ENCODE results near the gene RHBDF2. TPM values are rescaled to one million over a fixed set of nuclear protein-coding genes. Genes with fewer than 3 reads are reported as not detected.

The RHBDF2 gene
- total RNA-seq, result 10 to 100 TPM in 3 of 6 experiments, 1 to 10 TPM in 3; 7.1 to 18.6 (median 11.0) TPM
- long read RNA-seq, result 0 reads

GRCh38 chr17:76501018-76501826, at the start of gene RHBDF2:
RHBDF2 (minus strand) TSS chr17:76501423; CDS start chr17:76481524, 19,899 bp downstream.
- intact Hi-C loops (cut with DNase I), result loop anchor here in 1 of 2 donors (10.0 kb wide), 1 partner anchor 96 kb away; no protein-coding TSS in a partner anchor
- peak; percentile 95 to 96 (median 96) for DNase-seq
- Histone ChIP-seq H3K27ac (peak within 1 kb of the TSS; percentile 70 to 90 (median 72)), H3K36me3 (no peaks in the 10 kb centered on the region), H3K9me3 (no peaks in the 10 kb centered on the region), H3K4me3 (peak within 1 kb of the TSS; percentile 80 to 91 (median 82)), H3K4me1 (peaks cover 0 to 36% (median 3%) of the 10 kb centered on the region in 4 donors), H3K27me3 (no peaks in the 10 kb centered on the region)
- 9% methylated on average over 8 of the region's 72 CpGs for whole genome bisulfite sequencing (ENCODE audit: insufficient coverage, low coverage, low lambda C conversion rate, missing lambda C conversion rate)
- TF ChIP-seq CTCF (IDR thresholded peaks at IDR 0.05), result no peak
- peak; percentile 94 for TF ChIP-seq POLR2A (IDR thresholded peaks at IDR 0.05)
- ATAC-seq, result peak; percentile 81 to 94 (median 92)

GRCh38 chr17:76549539-76549938, 48.3 kb upstream of the RHBDF2 start:
- intact Hi-C loops (cut with DNase I), result no loop called here
- DNase-seq (no peak), ATAC-seq (no peak)
- Histone ChIP-seq H3K27ac (peak overlapping the region in 1 of 3 donors; percentile 46), H3K4me3 (peak overlapping the region in 1 of 3 donors; percentile 39), H3K9me3 (no peaks in the 10 kb centered on the region), H3K4me1 (peaks cover 0 to 53% (median 14%) of the 10 kb centered on the region in 4 donors), H3K36me3 (no peaks in the 10 kb centered on the region), H3K27me3 (no peaks in the 10 kb centered on the region)
- no peak for TF ChIP-seq CTCF (IDR thresholded peaks at IDR 0.05)
- no peak for TF ChIP-seq POLR2A (IDR thresholded peaks at IDR 0.05)
- WGBS (ENCODE audit: insufficient coverage, low coverage, low lambda C conversion rate, missing lambda C conversion rate), result 64% methylated on average over 7 of the region's 7 CpGs

GRCh38 chr17:76549215-76549518, 47.9 kb upstream of the RHBDF2 start:
- intact Hi-C loops (cut with DNase I), result no loop called here
- H3K4me1 ChIP-seq, result peaks cover 0 to 57% (median 14%) of the 10 kb centered on the region in 4 donors
- no peaks in the 10 kb centered on the region for H3K27me3 ChIP-seq
- no peaks in the 10 kb centered on the region for H3K36me3 ChIP-seq
- ATAC-seq, result no peak
- no peak for DNase-seq
- no peak for TF ChIP-seq CTCF (IDR thresholded peaks at IDR 0.05)
- peak overlapping the region in 1 of 3 donors; percentile 39 for H3K4me3 ChIP-seq
- H3K9me3 ChIP-seq, result no peaks in the 10 kb centered on the region
- H3K27ac ChIP-seq, result peak overlapping the region in 1 of 3 donors; percentile 46
- 25% methylated on average over 9 of the region's 9 CpGs for WGBS (ENCODE audit: insufficient coverage, low coverage, low lambda C conversion rate, missing lambda C conversion rate)

GRCh38 chr17:76548378-76549214, 47.4 kb upstream of the RHBDF2 start:
- WGBS (ENCODE audit: insufficient coverage, low coverage, low lambda C conversion rate, missing lambda C conversion rate), result 24% methylated on average over 8 of the region's 9 CpGs

More at GRCh38 chr17:76548378-76549214, 47.4 kb upstream of the RHBDF2 start:
- no peak for DNase-seq
- H3K9me3 ChIP-seq, result no peaks in the 10 kb centered on the region
- peaks cover 0 to 58% (median 14%) of the 10 kb centered on the region in 4 donors for H3K4me1 ChIP-seq
- intact Hi-C loops (cut with DNase I), result no loop called here
- no peak for TF ChIP-seq POLR2A (IDR thresholded peaks at IDR 0.05)
- TF ChIP-seq CTCF (IDR thresholded peaks at IDR 0.05), result no peak
- H3K36me3 ChIP-seq, result no peaks in the 10 kb centered on the region
- no peaks in the 10 kb centered on the region for H3K27me3 ChIP-seq
- ATAC-seq, result peak; percentile 44 to 67 (median 58)
- peak overlapping the region in 1 of 3 donors; percentile 39 for H3K4me3 ChIP-seq
- H3K27ac ChIP-seq, result peak overlapping the region; percentile 46 to 79 (median 55)
